Endothelial cell of umbilical vein (primary cell): ENCODE results near the gene TPO. TPM values are rescaled to one million over a fixed set of nuclear protein-coding genes. Genes with fewer than 3 reads are reported as not detected.

Source experiments
- BruUV-seq: library from RNA; stranded (reverse); fragments of 400-500 nt; replicated peaks from 2 replicates; lab custom pipeline; 2021; lab: Mats Ljungman, UMichigan
- CTCF ChIA-PET: fragments of 300-600, 350-600 bp; sonication (Branson Sonifier 250); formaldehyde crosslinking; loops from one replicate; lab custom pipeline; 2021; ENCODE audit warnings: antibody characterized with exemption, inconsistent platforms; lab: Charles Lee
- POLR2A ChIA-PET: fragments of 300-600, 350-600 bp; sonication (Branson Sonifier 250); formaldehyde crosslinking; loops from one replicate; lab custom pipeline; 2021; ENCODE audit warnings: antibody characterized with exemption, inconsistent platforms; lab: Charles Lee
- DNase-seq: peaks from one replicate; pipeline ENCODE4 v3.0.0-alpha.2; 2011; ENCODE audit warnings: low read depth, low spot score
- FAIRE-seq: peaks from 2 replicates; lab custom pipeline; 2011; peaks lifted over from hg19 to GRCh38; lab: Jason Lieb, UNC
- H2AFZ ChIP-seq: 2 replicates; pipeline ENCODE4 v1.6.0; 2012; ENCODE audit warnings: low read depth, low read length, control low read depth, inconsistent platforms
- H3K27ac ChIP-seq: 2 replicates; pipeline ENCODE4 v1.5.1; 2011; ENCODE audit warnings: low read depth, mild to moderate bottlenecking, control low read depth, low read length, moderate library complexity; ENCODE audit not compliant: insufficient read depth
- H3K27me3 ChIP-seq, 2 experiments: 2 replicates each; pipeline versions ENCODE4 v1.6.0 to v1.6.1; 2011; ENCODE audit warnings: low read length in 2 of 2, mixed read lengths in 1 of 2; ENCODE audit not compliant: control insufficient read depth in 2 of 2, insufficient read depth in 2 of 2
- H3K36me3 ChIP-seq, 2 experiments: 2 replicates in 1 of 2; 3 replicates in 1 of 2; pipeline ENCODE4 v1.5.1; 2011; ENCODE audit warnings: low read length in 2 of 2, mild to moderate bottlenecking in 1 of 2, moderate library complexity in 1 of 2; ENCODE audit not compliant: control insufficient read depth in 2 of 2, insufficient read depth in 2 of 2; ENCODE audit errors: extremely low read depth in 1 of 2
- H3K4me1 ChIP-seq: 3 replicates; pipeline ENCODE4 v1.5.1; 2011; ENCODE audit warnings: mild to moderate bottlenecking, low read length; ENCODE audit not compliant: control insufficient read depth, insufficient read depth; ENCODE audit errors: extremely low read depth
- H3K4me2 ChIP-seq: 2 replicates; pipeline ENCODE4 v1.6.1; 2011; ENCODE audit warnings: low read length, control low read depth, mixed read lengths; ENCODE audit not compliant: insufficient read depth
- H3K4me3 ChIP-seq, 3 experiments: fragments of 200-600 bp in 1 of 3; sonication (generic), shearing (Covaris generic) in 1 of 3; replicated peaks in 1 of 3; 2 replicates each; pipeline ENCODE4 v1.5.1; 2011 to 2016; ENCODE audit warnings: control low read depth in 3 of 3, low read length in 3 of 3, mild to moderate bottlenecking in 2 of 3, inconsistent platforms in 1 of 3, low read depth in 1 of 3, moderate library complexity in 1 of 3; ENCODE audit not compliant: insufficient read depth in 1 of 3
- H3K79me2 ChIP-seq: 2 replicates; pipeline ENCODE4 v1.6.0; 2012; ENCODE audit warnings: low read length, inconsistent platforms; ENCODE audit not compliant: control insufficient read depth, insufficient read depth
- H3K9ac ChIP-seq: replicated peaks from 2 replicates; pipeline ENCODE3; 2011; ENCODE audit warnings: low read length, control low read depth; ENCODE audit not compliant: insufficient read depth; ENCODE audit errors: extremely low read depth
- H3K9me1 ChIP-seq: replicated peaks from 3 replicates; pipeline ENCODE4 v1.6.0; 2011; ENCODE audit warnings: mild to moderate bottlenecking, low read length; ENCODE audit not compliant: control insufficient read depth, insufficient read depth; ENCODE audit errors: extremely low read depth
- H3K9me3 ChIP-seq: replicated peaks from 2 replicates; pipeline ENCODE4 v1.5.1; 2012; ENCODE audit warnings: low read length, inconsistent platforms; ENCODE audit not compliant: control insufficient read depth, insufficient read depth
- H4K20me1 ChIP-seq: replicated peaks from 2 replicates; pipeline ENCODE3; 2011; ENCODE audit warnings: mild to moderate bottlenecking, low read length; ENCODE audit not compliant: control insufficient read depth, insufficient read depth; ENCODE audit errors: extremely low read depth
- CTCF ChIP-seq, 2 donors: IDR thresholded peaks; 1 replicate in 1 of 2; 2 replicates in 1 of 2; pipeline ENCODE4 v1.5.1; 2011; ENCODE audit warnings: low read length in 2 of 2, mild to moderate bottlenecking in 2 of 2, moderate library complexity in 2 of 2, control low read depth in 1 of 2, inconsistent platforms in 1 of 2, low read depth in 1 of 2; ENCODE audit not compliant: insufficient read depth in 1 of 2; ENCODE audit errors: extremely low read depth in 1 of 2
- EZH2 ChIP-seq: IDR thresholded peaks from 2 replicates; pipeline ENCODE4 v1.6.1; 2012; ENCODE audit warnings: borderline replicate concordance, low read depth, mild to moderate bottlenecking, moderate library complexity, low read length, inconsistent platforms; ENCODE audit not compliant: severe bottlenecking
- FOS ChIP-seq: IDR thresholded peaks from 2 replicates; pipeline ENCODE4 v1.6.1; 2011; ENCODE audit warnings: mild to moderate bottlenecking, low read length, moderate library complexity, borderline replicate concordance; ENCODE audit not compliant: insufficient read depth
- GATA2 ChIP-seq: IDR thresholded peaks from 2 replicates; pipeline ENCODE4 v1.7.0; 2011; ENCODE audit warnings: low read depth, mild to moderate bottlenecking, moderate library complexity, mixed read lengths, low read length; ENCODE audit not compliant: insufficient read length, insufficient read depth
- JUN ChIP-seq: IDR thresholded peaks from 2 replicates; pipeline ENCODE4 v1.6.1; 2011; ENCODE audit warnings: borderline replicate concordance, low read depth; ENCODE audit not compliant: insufficient read length, insufficient read depth
- MYC ChIP-seq: IDR thresholded peaks from one replicate; pipeline ENCODE4 v1.6.1; 2011; ENCODE audit warnings: mild to moderate bottlenecking, low read depth, low read length
- POLR2A ChIP-seq: IDR thresholded peaks from 2 replicates; pipeline ENCODE4 v1.6.1; 2012; ENCODE audit warnings: low read depth, mild to moderate bottlenecking, control low read depth, low read length
- POLR2AphosphoS5 ChIP-seq: IDR thresholded peaks from 2 replicates; pipeline ENCODE4 v1.6.1; 2012; ENCODE audit warnings: low read depth, mild to moderate bottlenecking, control low read depth, low read length, moderate library complexity; ENCODE audit not compliant: insufficient read depth
- dilution Hi-C: fragments of 300-500 bp; cut with MboI; formaldehyde crosslinking; loops from one replicate; pipeline ENCODE4 v1.15.0; 2019; ENCODE audit warnings: low sequenced_read_pairs; ENCODE audit not compliant: extremely low pct_ligation_motif_present
- intact Hi-C: fragments of 100-400 bp; cut with micrococcal nuclease; formaldehyde crosslinking; loops from one replicate; pipeline ENCODE4 v1.10.0; 2022
- polyA plus RNA-seq, 4 experiments: library from polyadenylated mRNA; depleted of rRNA in 3 of 4; stranded (reverse) in 3 of 4; unstranded in 1 of 4; fragments of >200 nt; gene quantifications; 2 replicates each; pipeline versions ENCODE4 v1.2.1 to v1.2.3, GENCODE V29; 2011 to 2012; ENCODE audit warnings: missing spikeins in 1 of 4
- total RNA-seq: library from RNA; stranded (reverse); gene quantifications from 2 replicates; pipeline ENCODE4 v1.2.3, GENCODE V29; 2021
- TF ChIP-seq, protein P1 (sequence below): IDR thresholded peaks from 2 replicates; pipeline ENCODE4 v1.6.1; 2011; ENCODE audit not compliant: insufficient read depth, insufficient read length

The TPO gene
- total and polyA plus RNA-seq, 2 donors (not counting 3 experiments of a cell fraction or from before 2014, with no cell fraction given), result not detected

GRCh38 chr2:1517786-1518185, 104.5 kb downstream of the TPO start:
- H3K4me2 ChIP-seq, result no peak overlapping the region
- no peaks in the 10 kb centered on the region for H3K79me2 ChIP-seq
- no peaks in the 10 kb centered on the region for H3K9me1 ChIP-seq
- FAIRE-seq (no peak), DNase-seq (no peak)
- BruUV-seq, result no TSS peak
- no peaks in the 10 kb centered on the region for H3K36me3 ChIP-seq
- H3K27me3 ChIP-seq, result no peaks in the 10 kb centered on the region
- TF ChIP-seq, protein P1, sequence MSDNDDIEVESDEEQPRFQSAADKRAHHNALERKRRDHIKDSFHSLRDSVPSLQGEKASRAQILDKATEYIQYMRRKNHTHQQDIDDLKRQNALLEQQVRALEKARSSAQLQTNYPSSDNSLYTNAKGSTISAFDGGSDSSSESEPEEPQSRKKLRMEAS, result no peak
- TF ChIP-seq POLR2AphosphoS5 (no peak), JUN (no peak), EZH2 (no peak), POLR2A (no peak), FOS (no peak)
- no peak overlapping the region for H3K4me3 ChIP-seq
- intact Hi-C loops (no loop called here), dilution Hi-C loops (no loop called here)
- ChIA-PET CTCF (no interaction called here), POLR2A (no interaction called here)
- H3K9me3 ChIP-seq, result no peaks in the 10 kb centered on the region
- no peaks in the 10 kb centered on the region for H3K4me1 ChIP-seq
- H3K9ac ChIP-seq, result no peak overlapping the region
- H2AFZ ChIP-seq, result no peak overlapping the region
- no peak overlapping the region for H3K27ac ChIP-seq
- no peaks in the 10 kb centered on the region for H4K20me1 ChIP-seq

GRCh38 chr2:1518331-1518803, 105.1 kb downstream of the TPO start:
- no peak overlapping the region for H3K4me3 ChIP-seq
- BruUV-seq, result no TSS peak
- TF ChIP-seq CTCF (IDR thresholded peaks at IDR 0.05; ENCODE audit: extremely low read depth in 1 of 2, insufficient read depth in 1 of 2, low read depth in 1 of 2, low read length in 2 of 2) (no peak), POLR2A (no peak), GATA2 (no peak), JUN (no peak), EZH2 (no peak), MYC (no peak), POLR2AphosphoS5 (no peak), FOS (no peak)
- TF ChIP-seq, protein P1, result no peak
- H3K36me3 ChIP-seq, result no peaks in the 10 kb centered on the region
- no peak for FAIRE-seq
- no peak overlapping the region for H2AFZ ChIP-seq
- H4K20me1 ChIP-seq, result no peaks in the 10 kb centered on the region
- H3K27me3 ChIP-seq, result no peaks in the 10 kb centered on the region
- no peak overlapping the region for H3K27ac ChIP-seq
- no peaks in the 10 kb centered on the region for H3K9me3 ChIP-seq
- intact Hi-C loops, result no loop called here
- dilution Hi-C loops, result no loop called here
- ChIA-PET POLR2A (no interaction called here), CTCF (no interaction called here)
- H3K9me1 ChIP-seq, result no peaks in the 10 kb centered on the region
- no peaks in the 10 kb centered on the region for H3K79me2 ChIP-seq
- no peak overlapping the region for H3K4me2 ChIP-seq
- H3K4me1 ChIP-seq, result no peaks in the 10 kb centered on the region
- DNase-seq, result no peak
- no peak overlapping the region for H3K9ac ChIP-seq
